ENCODE measurements around the gene SERPINI1.
A peak's percentile ranks its signal among the peaks of the same experiment; 100 is the strongest.

The SERPINI1 gene

GRCh38 chr3:167716920-167717319, 18.6 kb upstream of the SERPINI1 start:
- H3K4me3 ChIP-seq (ENCODE audit: low read depth, low read length): no peak overlapping the region
- ChIA-PET CTCF (no interaction called here), POLR2A (no interaction called here)
- no peak for TF ChIP-seq CTCF (IDR thresholded peaks at IDR 0.05; ENCODE audit: insufficient read depth, low read length, missing control alignments)
- DNase-seq (ENCODE audit: low read depth, low spot score): no peak

GRCh38 chr3:167718582-167718981, 16.9 kb upstream of the SERPINI1 start:
- ChIA-PET POLR2A (no interaction called here), CTCF (no interaction called here)
- no peak for DNase-seq (ENCODE audit: low read depth, low spot score)
- TF ChIP-seq CTCF (IDR thresholded peaks at IDR 0.05; ENCODE audit: insufficient read depth, low read length, missing control alignments): no peak
- no peak overlapping the region for H3K4me3 ChIP-seq (ENCODE audit: low read depth, low read length)

GRCh38 chr3:167723025-167723512, 12.5 kb upstream of the SERPINI1 start:
- ChIA-PET POLR2A (no interaction called here), CTCF (interaction anchor here (1.3 kb wide), 1 partner anchor 9 kb away, joined by 3 read pairs; no protein-coding TSS in a partner anchor)
- no peak overlapping the region for H3K4me3 ChIP-seq (ENCODE audit: low read depth, low read length)
- DNase-seq (ENCODE audit: low read depth, low spot score): no peak
- no peak for TF ChIP-seq CTCF (IDR thresholded peaks at IDR 0.05; ENCODE audit: insufficient read depth, low read length, missing control alignments)

- DNase-seq (ENCODE audit: low read depth, low spot score): no peak
- POLR2A ChIA-PET: no interaction called here
- no peak for TF ChIP-seq CTCF (IDR thresholded peaks at IDR 0.05; ENCODE audit: insufficient read depth, low read length, missing control alignments)
- H3K4me3 ChIP-seq (ENCODE audit: low read depth, low read length): no peak overlapping the region
- CTCF ChIA-PET: interaction anchor here (1.3 kb wide), 1 partner anchor 8 kb away, joined by 3 read pairs; no protein-coding TSS in a partner anchor
Measured at GRCh38 chr3:167723872-167724271, 11.6 kb upstream of the SERPINI1 start.

GRCh38 chr3:167728176-167728575, 7.3 kb upstream of the SERPINI1 start:
- ChIA-PET POLR2A (no interaction called here), CTCF (no interaction called here)
- peak; percentile 51 for DNase-seq (ENCODE audit: low read depth, low spot score)
- H3K4me3 ChIP-seq (ENCODE audit: low read depth, low read length): no peak overlapping the region
- no peak for TF ChIP-seq CTCF (IDR thresholded peaks at IDR 0.05; ENCODE audit: insufficient read depth, low read length, missing control alignments)

- H3K4me3 ChIP-seq (ENCODE audit: low read depth, low read length): no peak overlapping the region
- CTCF ChIA-PET: no interaction called here
- no peak for TF ChIP-seq CTCF (IDR thresholded peaks at IDR 0.05; ENCODE audit: insufficient read depth, low read length, missing control alignments)
- POLR2A ChIA-PET: no interaction called here
- DNase-seq (ENCODE audit: low read depth, low spot score): no peak
Measured at GRCh38 chr3:167728632-167729323, 6.7 kb upstream of the SERPINI1 start.

Data from AG04449 (cell line).